ENCODE results near the gene COL8A2.

COL8A2 gene

DNA sequence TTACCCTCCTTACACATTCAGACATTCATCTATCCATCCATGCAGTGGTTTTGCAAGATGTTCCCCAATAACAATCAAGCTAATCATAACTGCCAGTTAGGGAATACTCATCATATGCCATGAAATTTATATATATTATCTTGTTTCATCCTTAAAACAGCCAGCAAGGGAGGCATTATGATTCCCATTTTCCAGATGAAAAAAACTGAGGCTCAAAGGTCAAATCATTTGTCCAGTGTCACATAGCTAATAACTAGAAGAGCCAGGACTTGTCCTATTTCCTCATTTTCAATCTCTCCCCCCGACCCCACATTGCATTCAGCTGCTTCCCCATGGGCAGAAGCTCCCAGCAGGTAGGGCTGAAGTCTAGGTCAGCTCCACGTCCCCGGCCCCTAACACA, 7.0 kb upstream of the COL8A2 start:
- H4K20me1 ChIP-seq (ENCODE audit: low read depth, low read length), result no peaks in the 10 kb centered on the region
- no peaks in the 10 kb centered on the region for H3K27me3 ChIP-seq (ENCODE audit: low read length)
- H3K9ac ChIP-seq (ENCODE audit: low read length), result no peak overlapping the region
- H2AFZ ChIP-seq (ENCODE audit: low read depth, low read length, severe bottlenecking), result no peak overlapping the region
- H3K36me3 ChIP-seq (ENCODE audit: low read length), result no peaks in the 10 kb centered on the region
- no peaks in the 10 kb centered on the region for H3K9me2 ChIP-seq (replicated peaks; ENCODE audit: insufficient read depth, low read length)
- H3F3A ChIP-seq (ENCODE audit: insufficient read depth), result no peaks in the 10 kb centered on the region
- H3K27ac ChIP-seq (ENCODE audit: low read depth, low read length), result no peak overlapping the region
- TF ChIP-seq EZH2phosphoT487 (conservative IDR thresholded peaks at IDR 0.05; ENCODE audit: low read length) (no peak), CTCF (IDR thresholded peaks at IDR 0.05; ENCODE audit: insufficient read depth, low read length, poor library complexity, severe bottlenecking) (no peak)
- H3K79me2 ChIP-seq (ENCODE audit: insufficient read depth, low read length), result no peaks in the 10 kb centered on the region
- H3K9me3 ChIP-seq (ENCODE audit: insufficient read depth, low read length), result no peaks in the 10 kb centered on the region
- H3K4me3 ChIP-seq (ENCODE audit: insufficient read depth, low read length, poor library complexity, severe bottlenecking), result no peak overlapping the region
- H3K4me2 ChIP-seq (ENCODE audit: low read depth, low read length, poor library complexity, severe bottlenecking), result no peak overlapping the region

DNA sequence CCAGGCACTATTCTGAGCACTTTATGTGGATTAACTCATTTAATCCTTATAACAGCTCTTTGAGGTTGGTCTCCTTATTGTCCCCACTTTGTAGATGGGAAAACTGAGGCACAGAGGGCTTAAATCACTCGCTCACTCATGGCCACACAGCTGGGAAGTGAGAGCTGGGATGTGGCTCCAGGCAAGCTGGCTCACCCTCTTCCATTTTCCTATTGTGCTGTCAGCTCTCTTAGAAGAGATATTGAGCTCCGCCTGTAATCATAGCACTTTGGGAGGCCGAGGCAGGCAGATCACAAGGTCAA, 3.8 kb upstream of the COL8A2 start:
- Histone ChIP-seq H3K9me2 (replicated peaks; ENCODE audit: insufficient read depth, low read length) (no peaks in the 10 kb centered on the region), H3K9me3 (ENCODE audit: insufficient read depth, low read length) (no peaks in the 10 kb centered on the region), H3K27me3 (ENCODE audit: low read length) (no peaks in the 10 kb centered on the region), H2AFZ (ENCODE audit: low read depth, low read length, severe bottlenecking) (no peak overlapping the region), H3K79me2 (ENCODE audit: insufficient read depth, low read length) (no peaks in the 10 kb centered on the region), H4K20me1 (ENCODE audit: low read depth, low read length) (no peaks in the 10 kb centered on the region), H3F3A (ENCODE audit: insufficient read depth) (no peaks in the 10 kb centered on the region), H3K36me3 (ENCODE audit: low read length) (no peaks in the 10 kb centered on the region), H3K9ac (ENCODE audit: low read length) (no peak overlapping the region), H3K27ac (ENCODE audit: low read depth, low read length) (no peak overlapping the region), H3K4me3 (ENCODE audit: insufficient read depth, low read length, poor library complexity, severe bottlenecking) (no peak overlapping the region), H3K4me2 (ENCODE audit: low read depth, low read length, poor library complexity, severe bottlenecking) (no peak overlapping the region)
- TF ChIP-seq CTCF (IDR thresholded peaks at IDR 0.05; ENCODE audit: insufficient read depth, low read length, poor library complexity, severe bottlenecking), result no peak
- TF ChIP-seq EZH2phosphoT487 (conservative IDR thresholded peaks at IDR 0.05; ENCODE audit: low read length), result no peak

DNA sequence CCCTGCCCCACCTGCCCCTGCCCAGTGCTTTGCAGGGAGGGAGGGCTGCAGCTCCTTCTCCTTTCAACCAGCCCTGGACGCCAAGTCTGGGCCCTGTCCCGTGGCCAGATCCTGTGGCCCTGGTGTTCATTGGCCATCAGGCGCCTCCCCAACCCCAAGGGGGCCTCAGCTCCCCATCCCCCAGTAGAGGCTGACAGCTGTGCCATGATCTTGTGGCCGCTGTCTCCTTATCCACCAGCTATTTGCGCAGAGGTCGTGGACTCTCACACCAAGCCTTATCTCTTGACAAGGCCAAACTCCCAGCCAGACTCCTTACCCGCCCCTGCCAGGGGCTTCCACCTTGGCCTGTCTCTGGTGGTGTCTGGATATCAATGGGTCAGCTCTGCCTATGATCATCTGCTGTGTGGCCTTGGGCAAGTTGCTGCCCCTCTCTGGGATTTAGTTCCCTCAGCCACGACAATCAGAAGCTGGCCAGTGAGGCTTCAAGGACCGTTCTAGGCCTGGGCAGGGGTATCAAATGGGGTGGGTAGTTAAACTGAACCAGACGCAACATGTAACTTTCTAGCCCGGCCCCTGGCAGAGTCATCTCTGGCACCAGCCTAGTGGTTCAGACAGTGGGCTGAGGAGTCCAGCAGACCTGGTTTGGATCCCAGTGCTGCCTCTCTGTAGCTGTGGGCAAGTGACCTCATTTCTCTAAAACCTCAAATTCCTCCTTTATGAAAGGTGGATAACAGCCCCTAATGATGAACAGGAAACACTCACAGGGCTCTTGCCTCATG, 3.3 kb upstream of the COL8A2 start:
- H3K4me2 ChIP-seq (ENCODE audit: low read depth, low read length, poor library complexity, severe bottlenecking), result no peak overlapping the region
- no peaks in the 10 kb centered on the region for H3K36me3 ChIP-seq (ENCODE audit: low read length)
- no peaks in the 10 kb centered on the region for H3K79me2 ChIP-seq (ENCODE audit: insufficient read depth, low read length)
- H3K27me3 ChIP-seq (ENCODE audit: low read length), result no peaks in the 10 kb centered on the region
- no peak overlapping the region for H3K27ac ChIP-seq (ENCODE audit: low read depth, low read length)
- H3K9me2 ChIP-seq (replicated peaks; ENCODE audit: insufficient read depth, low read length), result no peaks in the 10 kb centered on the region
- TF ChIP-seq CTCF (IDR thresholded peaks at IDR 0.05; ENCODE audit: insufficient read depth, low read length, poor library complexity, severe bottlenecking) (no peak), EZH2phosphoT487 (conservative IDR thresholded peaks at IDR 0.05; ENCODE audit: low read length) (no peak)
- H4K20me1 ChIP-seq (ENCODE audit: low read depth, low read length), result no peaks in the 10 kb centered on the region
- H3F3A ChIP-seq (ENCODE audit: insufficient read depth), result no peaks in the 10 kb centered on the region
- H2AFZ ChIP-seq (ENCODE audit: low read depth, low read length, severe bottlenecking), result no peak overlapping the region
- no peak overlapping the region for H3K4me3 ChIP-seq (ENCODE audit: insufficient read depth, low read length, poor library complexity, severe bottlenecking)
- H3K9ac ChIP-seq (ENCODE audit: low read length), result no peak overlapping the region
- no peaks in the 10 kb centered on the region for H3K9me3 ChIP-seq (ENCODE audit: insufficient read depth, low read length)
